ENCODE data around the gene EGFR.

The EGFR gene

GRCh38 chr7:55198634-55199392 lies 180.0 kb downstream of the EGFR start:
- Mint-ChIP-seq H3K27ac (no peak overlapping the region), H3K36me3 (ENCODE audit: low read depth) (no peaks in the 10 kb centered on the region), H3K4me3 (no peak overlapping the region), H3K27me3 (no peaks in the 10 kb centered on the region), H3K9me3 (no peaks in the 10 kb centered on the region), H3K4me1 (ENCODE audit: low read depth) (no peaks in the 10 kb centered on the region)
- intact Hi-C loops (cut with micrococcal nuclease): no loop called here

GRCh38 chr7:55199418-55199817 lies 180.6 kb downstream of the EGFR start:
- Mint-ChIP-seq H3K27me3 (no peaks in the 10 kb centered on the region), H3K9me3 (no peaks in the 10 kb centered on the region), H3K36me3 (ENCODE audit: low read depth) (no peaks in the 10 kb centered on the region), H3K4me3 (no peak overlapping the region), H3K4me1 (ENCODE audit: low read depth) (no peaks in the 10 kb centered on the region), H3K27ac (no peak overlapping the region)
- intact Hi-C loops (cut with micrococcal nuclease): no loop called here

- Mint-ChIP-seq H3K4me1 (ENCODE audit: low read depth) (no peaks in the 10 kb centered on the region), H3K4me3 (no peak overlapping the region), H3K27me3 (no peaks in the 10 kb centered on the region), H3K27ac (no peak overlapping the region), H3K36me3 (ENCODE audit: low read depth) (no peaks in the 10 kb centered on the region), H3K9me3 (no peaks in the 10 kb centered on the region)
- intact Hi-C loops (cut with micrococcal nuclease): no loop called here
Measured at GRCh38 chr7:55200441-55200840, 181.6 kb downstream of the EGFR start.

- no peaks in the 10 kb centered on the region for H3K27me3 Mint-ChIP-seq
- H3K4me3 Mint-ChIP-seq: no peak overlapping the region
- H3K4me1 Mint-ChIP-seq (ENCODE audit: low read depth): no peaks in the 10 kb centered on the region
- H3K9me3 Mint-ChIP-seq: no peaks in the 10 kb centered on the region
- no peaks in the 10 kb centered on the region for H3K36me3 Mint-ChIP-seq (ENCODE audit: low read depth)
- H3K27ac Mint-ChIP-seq: no peak overlapping the region
- intact Hi-C loops (cut with micrococcal nuclease): no loop called here
Measured at GRCh38 chr7:55202150-55202913, 183.5 kb downstream of the EGFR start.

GRCh38 chr7:55203300-55203699 lies 184.5 kb downstream of the EGFR start:
- no peaks in the 10 kb centered on the region for H3K9me3 Mint-ChIP-seq
- no peaks in the 10 kb centered on the region for H3K27me3 Mint-ChIP-seq
- H3K4me1 Mint-ChIP-seq (ENCODE audit: low read depth): no peaks in the 10 kb centered on the region
- no peak overlapping the region for H3K27ac Mint-ChIP-seq
- H3K4me3 Mint-ChIP-seq: no peak overlapping the region
- intact Hi-C loops (cut with micrococcal nuclease): no loop called here
- H3K36me3 Mint-ChIP-seq (ENCODE audit: low read depth): no peaks in the 10 kb centered on the region

- Mint-ChIP-seq H3K4me3 (no peak overlapping the region), H3K36me3 (ENCODE audit: low read depth) (no peaks in the 10 kb centered on the region), H3K27me3 (no peaks in the 10 kb centered on the region), H3K27ac (no peak overlapping the region), H3K4me1 (ENCODE audit: low read depth) (no peaks in the 10 kb centered on the region), H3K9me3 (no peaks in the 10 kb centered on the region)
- intact Hi-C loops (cut with micrococcal nuclease): no loop called here
Measured at GRCh38 chr7:55205124-55205955, 186.5 kb downstream of the EGFR start.

GRCh38 chr7:55206235-55207029 lies 187.6 kb downstream of the EGFR start:
- intact Hi-C loops (cut with micrococcal nuclease): no loop called here
- no peaks in the 10 kb centered on the region for H3K27me3 Mint-ChIP-seq

GRCh38 chr7:55207436-55208125 lies 188.8 kb downstream of the EGFR start:
- Mint-ChIP-seq H3K4me1 (ENCODE audit: low read depth) (no peaks in the 10 kb centered on the region), H3K27ac (no peak overlapping the region), H3K27me3 (no peaks in the 10 kb centered on the region), H3K4me3 (no peak overlapping the region), H3K9me3 (no peaks in the 10 kb centered on the region), H3K36me3 (ENCODE audit: low read depth) (no peaks in the 10 kb centered on the region)
- intact Hi-C loops (cut with micrococcal nuclease): no loop called here

More at GRCh38 chr7:55206235-55207029, 187.6 kb downstream of the EGFR start:
- H3K4me1 Mint-ChIP-seq (ENCODE audit: low read depth): no peaks in the 10 kb centered on the region
- no peaks in the 10 kb centered on the region for H3K9me3 Mint-ChIP-seq
- H3K27ac Mint-ChIP-seq: no peak overlapping the region
- H3K4me3 Mint-ChIP-seq: no peak overlapping the region
- no peaks in the 10 kb centered on the region for H3K36me3 Mint-ChIP-seq (ENCODE audit: low read depth)

- no peaks in the 10 kb centered on the region for H3K4me1 Mint-ChIP-seq (ENCODE audit: low read depth)
Measured at GRCh38 chr7:55209366-55209765, 190.5 kb downstream of the EGFR start.

GRCh38 chr7:55210176-55210575 lies 191.4 kb downstream of the EGFR start:
- no peaks in the 10 kb centered on the region for H3K27me3 Mint-ChIP-seq
- no peaks in the 10 kb centered on the region for H3K36me3 Mint-ChIP-seq (ENCODE audit: low read depth)
- intact Hi-C loops (cut with micrococcal nuclease): no loop called here
- no peaks in the 10 kb centered on the region for H3K9me3 Mint-ChIP-seq
- H3K27ac Mint-ChIP-seq: no peak overlapping the region
- H3K4me1 Mint-ChIP-seq (ENCODE audit: low read depth): no peaks in the 10 kb centered on the region
- H3K4me3 Mint-ChIP-seq: no peak overlapping the region

More at GRCh38 chr7:55209366-55209765, 190.5 kb downstream of the EGFR start:
- no peaks in the 10 kb centered on the region for H3K27me3 Mint-ChIP-seq
- no peaks in the 10 kb centered on the region for H3K36me3 Mint-ChIP-seq (ENCODE audit: low read depth)
- H3K27ac Mint-ChIP-seq: no peak overlapping the region
- intact Hi-C loops (cut with micrococcal nuclease): no loop called here
- no peaks in the 10 kb centered on the region for H3K9me3 Mint-ChIP-seq
- H3K4me3 Mint-ChIP-seq: no peak overlapping the region

GRCh38 chr7:55210716-55211115 lies 191.9 kb downstream of the EGFR start:
- Mint-ChIP-seq H3K9me3 (no peaks in the 10 kb centered on the region), H3K27ac (no peak overlapping the region), H3K27me3 (no peaks in the 10 kb centered on the region), H3K4me3 (no peak overlapping the region), H3K36me3 (ENCODE audit: low read depth) (no peaks in the 10 kb centered on the region), H3K4me1 (ENCODE audit: low read depth) (no peaks in the 10 kb centered on the region)
- intact Hi-C loops (cut with micrococcal nuclease): no loop called here

- no peak overlapping the region for H3K27ac Mint-ChIP-seq
- no peaks in the 10 kb centered on the region for H3K36me3 Mint-ChIP-seq (ENCODE audit: low read depth)
- intact Hi-C loops (cut with micrococcal nuclease): no loop called here
- H3K9me3 Mint-ChIP-seq: no peaks in the 10 kb centered on the region
- no peaks in the 10 kb centered on the region for H3K27me3 Mint-ChIP-seq
- no peak overlapping the region for H3K4me3 Mint-ChIP-seq
- no peaks in the 10 kb centered on the region for H3K4me1 Mint-ChIP-seq (ENCODE audit: low read depth)
Measured at GRCh38 chr7:55211726-55212125, 192.9 kb downstream of the EGFR start.

GRCh38 chr7:55212176-55212575 lies 193.4 kb downstream of the EGFR start:
- Mint-ChIP-seq H3K27me3 (no peaks in the 10 kb centered on the region), H3K27ac (no peak overlapping the region), H3K36me3 (ENCODE audit: low read depth) (no peaks in the 10 kb centered on the region), H3K4me3 (no peak overlapping the region), H3K4me1 (ENCODE audit: low read depth) (no peaks in the 10 kb centered on the region), H3K9me3 (no peaks in the 10 kb centered on the region)
- intact Hi-C loops (cut with micrococcal nuclease): no loop called here

All from dendritic cell treated with granulocyte-macrophage colony-stimulating factor and Interleukin-4, amounts not matched to agents 40 ng/mL and 50 ng/mL, for 4 days (primary cell).